ENCODE data around the gene CSRP1.

CSRP1 gene

DNA sequence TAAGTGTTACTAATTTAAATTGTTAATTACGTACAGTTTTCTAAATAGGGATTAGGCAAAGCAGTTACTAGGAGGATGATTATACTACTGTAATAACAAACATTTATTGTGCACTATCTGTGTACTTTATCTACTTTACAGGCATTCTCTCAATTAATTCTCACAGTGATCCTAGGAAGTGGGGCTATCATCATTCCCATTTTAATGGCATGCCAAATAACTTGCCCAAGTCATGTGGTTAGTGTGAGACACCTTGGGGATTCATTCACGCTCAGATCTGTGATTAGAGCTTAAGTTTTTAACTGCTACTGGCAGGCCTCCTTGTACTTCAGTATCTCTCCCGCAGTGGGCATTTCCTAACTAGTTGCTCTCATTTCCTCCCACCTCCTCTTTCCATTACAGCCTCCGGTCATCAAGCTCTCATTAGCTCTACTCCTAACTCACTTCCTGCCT, 49.4 kb downstream of the CSRP1 start:
- no peak for DNase-seq (ENCODE audit: low read depth in 4 of 4, low spot score in 1 of 4)

DNA sequence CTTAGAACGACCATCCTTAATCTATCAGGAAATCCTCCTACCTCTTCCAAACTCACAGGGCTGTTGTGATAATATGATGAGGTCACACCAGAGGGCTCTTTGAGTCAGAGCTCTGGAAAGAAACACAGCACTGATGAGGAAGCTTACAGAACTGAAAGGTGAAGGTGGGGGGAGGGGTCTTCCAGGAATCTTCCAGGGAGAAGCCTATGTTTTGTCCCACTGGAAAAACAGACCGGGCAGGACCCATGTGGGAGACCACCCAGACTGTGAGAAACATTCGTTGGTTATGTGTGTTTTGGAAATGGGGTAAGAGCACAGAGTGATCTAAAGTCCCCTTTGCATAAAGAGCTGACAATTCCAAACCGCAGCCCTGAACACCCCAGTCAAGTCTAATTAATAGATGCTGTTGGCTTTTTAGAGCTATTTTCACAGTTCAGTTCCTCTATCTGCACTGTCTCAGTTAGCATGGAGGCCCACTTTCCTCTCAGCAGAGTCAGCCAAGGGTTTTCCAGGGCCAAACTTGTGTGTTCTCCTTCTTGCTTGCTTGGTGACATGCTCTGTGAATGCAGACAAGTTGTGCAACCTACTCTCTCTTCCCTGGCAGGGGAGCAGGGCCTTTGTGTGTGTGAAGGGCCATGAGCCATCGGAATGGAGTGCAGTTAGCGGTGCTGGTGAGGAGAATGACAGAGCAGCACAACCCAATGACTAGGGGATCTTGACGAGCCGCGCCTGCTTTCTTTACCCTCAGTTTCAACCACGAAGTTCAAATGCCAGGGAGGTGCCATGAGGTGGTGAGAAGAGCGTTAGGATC, 50.2 kb downstream of the CSRP1 start:
- DNase-seq (ENCODE audit: low read depth in 4 of 4, low spot score in 1 of 4): no peak

DNA sequence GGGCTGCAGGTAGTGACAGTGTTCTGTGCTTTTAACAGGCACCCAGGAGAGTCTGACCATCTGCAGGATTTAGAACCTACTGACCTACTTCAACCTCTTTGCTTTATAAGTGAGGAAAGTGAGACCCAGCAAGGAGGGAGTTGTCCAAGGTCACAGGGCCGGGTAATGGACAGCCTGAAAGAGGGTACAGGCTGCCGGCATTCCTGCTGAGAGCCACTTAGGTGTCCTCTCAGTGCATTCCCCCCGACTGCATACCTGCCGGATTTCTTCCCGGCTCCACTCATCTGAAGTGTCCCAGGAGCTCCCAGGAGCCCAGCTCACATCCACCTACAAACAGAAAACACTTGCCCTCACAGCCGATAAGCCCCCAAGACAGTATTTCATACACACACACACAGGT, 51.8 kb downstream of the CSRP1 start:
- DNase-seq (ENCODE audit: low read depth in 4 of 4, low spot score in 1 of 4): no peak

DNA sequence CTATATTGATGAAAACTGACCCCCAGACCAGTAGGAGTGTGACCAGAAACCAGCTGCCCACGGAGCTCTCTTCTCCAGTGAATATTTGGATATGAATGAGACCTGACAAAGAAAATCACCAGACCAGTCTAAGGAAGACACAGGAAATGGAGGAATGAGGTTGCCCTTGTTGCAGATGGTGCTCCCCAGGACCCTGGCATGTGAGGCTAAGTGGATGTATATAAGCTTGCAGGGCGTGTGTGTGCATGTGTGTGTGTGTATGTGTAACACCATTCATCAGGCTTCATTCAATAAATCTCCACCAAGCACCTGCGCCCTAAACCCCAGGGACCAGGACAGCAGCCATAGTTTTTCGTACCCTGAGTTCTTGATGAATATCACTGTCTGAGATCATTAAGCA, 52.3 kb downstream of the CSRP1 start:
- DNase-seq (ENCODE audit: low read depth in 4 of 4, low spot score in 1 of 4): no peak

DNA sequence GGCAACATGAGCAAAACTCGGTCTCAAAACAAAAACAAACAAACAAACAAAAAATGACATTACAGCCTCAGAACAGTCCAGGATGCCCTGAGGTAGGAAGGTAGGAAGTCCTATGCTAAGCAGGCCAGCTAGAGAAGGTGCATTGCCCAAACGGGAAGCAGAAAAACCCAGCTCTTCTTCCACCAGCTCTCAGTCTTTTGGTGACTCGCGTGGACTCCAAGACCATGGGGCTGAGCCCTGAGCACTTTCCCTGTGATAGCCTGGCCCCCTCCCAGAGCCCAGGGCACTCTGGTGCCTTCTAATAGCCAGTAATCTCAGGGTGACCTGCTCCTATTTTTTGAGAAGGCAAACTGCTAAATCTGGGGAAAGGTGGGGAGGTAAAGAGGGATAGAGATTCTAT, 54.1 kb downstream of the CSRP1 start:
- no peak for DNase-seq (ENCODE audit: low read depth in 4 of 4, low spot score in 1 of 4)

DNA sequence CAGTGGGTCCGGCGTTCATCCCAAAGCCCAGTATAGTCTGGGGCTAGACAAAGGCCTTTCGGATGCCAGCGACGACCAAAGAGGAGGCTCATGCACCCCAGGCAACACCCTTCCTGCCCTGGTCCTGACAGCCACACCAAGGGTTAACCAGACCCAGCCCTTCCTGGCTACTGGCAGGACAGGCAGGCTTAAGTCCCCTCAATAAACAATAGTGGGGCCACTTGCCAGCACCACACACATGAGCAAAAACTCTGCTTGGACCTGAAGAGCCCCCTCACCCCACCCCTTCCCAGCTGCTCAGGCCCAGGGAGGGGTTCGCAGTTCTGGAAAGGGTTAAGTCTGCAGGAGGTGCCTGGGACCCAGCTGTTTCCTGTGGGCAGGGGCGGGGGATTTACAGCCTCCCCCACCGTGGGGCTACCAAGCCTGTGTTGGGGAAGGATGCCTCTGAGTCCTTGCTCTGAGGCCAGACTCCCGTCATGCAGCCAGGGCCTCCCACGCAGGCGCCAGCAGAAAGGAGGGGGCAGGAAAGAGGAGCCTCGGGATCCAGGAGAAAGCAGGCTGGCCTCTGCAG, 56.1 kb downstream of the CSRP1 start:
- no peak for DNase-seq (ENCODE audit: low read depth in 4 of 4, low spot score in 1 of 4)

DNA sequence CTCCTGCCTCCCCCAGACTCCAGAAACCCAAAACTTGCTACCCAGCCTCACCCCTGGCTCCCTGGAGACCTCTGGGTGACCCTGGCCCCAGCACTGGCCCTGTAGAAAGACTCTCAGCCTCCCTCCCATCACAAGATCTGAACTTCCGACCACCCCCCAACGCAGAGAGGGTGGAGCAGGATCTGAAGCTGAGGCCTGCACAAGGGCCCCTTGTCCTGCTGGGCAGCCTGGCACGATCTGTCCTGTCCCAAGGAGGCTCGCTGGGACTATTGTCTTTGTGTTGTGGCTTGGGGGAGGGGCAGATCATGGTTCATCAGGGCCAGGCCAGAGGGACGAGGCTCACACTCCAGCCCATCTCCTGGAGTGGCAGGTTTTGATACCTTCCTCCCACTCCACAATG, 57.9 kb downstream of the CSRP1 start:
- no peak for DNase-seq (ENCODE audit: low read depth in 4 of 4, low spot score in 1 of 4)

DNA sequence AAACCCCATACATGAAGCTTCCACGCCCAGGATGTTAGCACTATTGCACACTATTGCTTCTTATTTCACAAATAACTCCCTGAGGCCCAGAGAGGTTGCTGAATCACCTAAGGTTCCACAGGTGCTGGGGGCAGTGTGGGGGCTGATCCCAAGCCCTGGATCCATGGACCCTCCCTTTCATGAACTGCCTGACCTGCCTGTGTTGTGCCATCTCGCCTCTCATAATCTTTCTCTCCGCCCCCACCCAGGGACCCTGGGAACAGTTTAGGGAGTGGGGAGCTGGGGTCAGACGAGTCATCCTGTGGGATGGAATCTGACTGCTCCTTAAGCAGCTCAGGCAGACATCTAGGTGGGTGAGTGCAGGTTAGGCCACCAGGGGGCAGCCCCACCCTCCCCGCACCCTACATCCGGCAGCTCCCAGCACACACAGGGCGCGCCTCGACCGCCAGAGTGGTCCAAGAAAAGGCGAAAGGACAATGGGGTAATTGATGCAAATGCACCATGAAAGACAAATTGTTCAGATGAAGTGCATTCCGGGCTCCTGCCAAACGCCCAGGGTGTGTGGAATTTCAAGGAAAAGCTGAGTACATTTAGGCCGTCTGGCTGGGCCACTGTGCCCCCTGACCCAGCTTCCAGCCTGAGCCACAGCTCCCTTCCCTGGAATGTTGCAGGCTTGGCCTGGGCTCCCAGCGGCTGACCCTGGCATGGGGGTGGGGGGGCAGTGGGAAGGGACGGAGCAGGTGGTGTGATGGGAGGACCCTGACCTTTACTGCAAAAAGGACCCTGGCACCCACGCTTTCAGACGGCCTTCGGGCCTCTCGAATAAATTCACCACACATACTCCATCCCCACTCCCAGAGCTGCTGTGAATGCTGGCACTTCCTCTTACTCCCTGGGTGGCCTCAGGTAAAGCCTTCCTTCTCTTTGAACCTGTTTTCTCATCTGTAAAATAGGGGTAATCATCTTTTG, 58.7 kb downstream of the CSRP1 start:
- DNase-seq (ENCODE audit: low read depth in 4 of 4, low spot score in 1 of 4): peak in 3 of 4 experiments; percentile 39 to 51 (median 41)

DNA sequence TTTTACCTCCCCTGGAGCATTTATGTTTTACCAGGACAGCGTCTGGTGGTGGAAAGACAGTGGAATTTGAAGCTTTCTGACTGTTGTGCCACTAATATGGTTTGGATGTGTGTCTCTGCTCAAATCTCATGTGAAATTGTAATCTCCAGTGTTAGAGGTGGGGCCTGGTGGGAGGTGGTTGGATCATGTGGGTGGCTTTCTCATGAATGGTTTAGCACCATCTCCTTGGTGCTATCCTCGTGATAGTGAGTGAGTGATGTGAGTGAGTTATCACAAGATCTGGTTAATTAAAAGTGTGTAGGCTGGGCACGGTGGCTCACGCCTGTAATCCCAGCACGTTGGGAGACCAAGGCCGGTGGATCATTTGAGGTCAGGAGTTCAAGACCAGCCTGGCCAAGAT, 61.6 kb downstream of the CSRP1 start:
- no peak for DNase-seq (ENCODE audit: low read depth in 4 of 4, low spot score in 1 of 4)

DNA sequence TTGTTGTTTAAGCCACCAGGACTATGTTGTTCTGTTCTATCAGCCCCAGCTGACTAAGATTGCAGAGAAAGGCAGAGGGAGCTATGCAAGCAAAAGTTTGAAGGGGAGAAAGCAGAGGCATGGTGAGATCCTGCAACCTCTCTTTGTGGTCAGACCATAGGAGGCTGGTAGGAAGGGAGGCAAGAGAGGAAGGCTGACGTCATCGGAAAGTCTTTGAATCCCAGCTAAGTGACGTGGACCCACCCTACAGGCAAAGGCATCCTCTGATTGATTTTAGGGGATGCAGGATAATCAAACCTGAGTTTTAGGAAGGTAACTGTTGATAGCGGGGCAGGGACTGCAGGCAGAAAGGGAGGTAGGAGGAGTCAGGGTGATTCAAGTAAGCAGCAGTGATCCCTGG, 62.1 kb downstream of the CSRP1 start:
- no peak for DNase-seq (ENCODE audit: low read depth in 4 of 4, low spot score in 1 of 4)

DNA sequence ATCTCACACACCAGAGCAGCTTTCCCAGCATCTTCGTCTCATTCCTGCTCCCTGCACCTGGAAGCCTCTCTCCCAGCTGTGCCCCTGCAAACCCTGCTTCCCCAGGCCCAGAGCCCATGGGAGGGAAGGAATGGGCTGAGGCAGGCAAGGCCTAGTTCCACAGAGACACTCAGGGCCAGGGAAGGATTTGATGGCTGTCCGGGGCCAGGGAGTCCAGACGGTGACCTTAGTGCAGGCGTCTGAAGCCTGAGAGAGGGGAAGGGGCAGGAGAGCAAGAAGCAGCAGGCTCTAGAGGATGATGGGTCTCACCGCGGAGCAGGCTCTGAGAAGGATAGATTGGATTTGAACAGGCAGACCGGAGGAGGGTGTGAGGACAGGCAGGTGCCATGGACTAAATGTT, 63.2 kb downstream of the CSRP1 start:
- no peak for DNase-seq (ENCODE audit: low read depth in 4 of 4, low spot score in 1 of 4)

DNA sequence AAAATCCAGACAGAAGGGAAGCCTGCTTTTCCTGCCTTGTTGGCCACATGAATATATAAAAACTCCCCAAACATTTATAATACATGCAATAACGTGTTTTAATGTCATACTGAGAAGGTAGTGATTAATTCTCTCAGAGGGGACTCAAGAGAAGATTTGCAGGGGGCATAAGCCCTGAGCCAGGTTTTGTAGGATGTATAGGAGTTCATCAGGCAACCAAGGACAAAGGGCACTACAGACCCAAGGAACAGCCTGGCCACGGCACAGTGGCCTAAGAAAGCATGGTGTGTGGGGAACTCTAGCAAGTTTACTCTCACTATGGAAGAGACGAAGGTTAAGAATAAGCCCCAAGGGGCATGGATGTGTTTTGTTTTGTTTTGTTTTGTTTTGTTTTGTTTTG, 70.0 kb downstream of the CSRP1 start:
- DNase-seq (ENCODE audit: low read depth in 4 of 4, low spot score in 1 of 4): no peak

DNA sequence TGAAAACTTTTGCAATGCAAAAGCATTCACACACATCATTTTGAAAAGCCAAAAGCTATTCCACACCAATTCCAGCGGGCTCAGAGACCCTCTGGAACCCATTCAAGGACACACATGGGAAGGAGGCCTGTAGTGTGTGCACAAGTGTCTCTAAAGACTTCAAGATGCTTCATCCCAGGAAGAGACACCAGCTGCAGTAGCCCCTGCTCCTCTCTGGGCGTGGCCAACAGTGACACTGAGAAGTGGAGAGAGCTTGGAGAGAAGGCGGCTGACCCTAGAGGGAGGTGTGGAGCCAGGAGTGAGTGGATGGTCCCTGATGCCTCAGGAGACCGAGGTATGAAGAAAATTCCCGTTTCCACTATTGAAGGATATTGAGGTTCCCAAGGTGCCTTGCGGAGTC, 70.5 kb downstream of the CSRP1 start:
- DNase-seq (ENCODE audit: low read depth in 4 of 4, low spot score in 1 of 4): no peak

DNA sequence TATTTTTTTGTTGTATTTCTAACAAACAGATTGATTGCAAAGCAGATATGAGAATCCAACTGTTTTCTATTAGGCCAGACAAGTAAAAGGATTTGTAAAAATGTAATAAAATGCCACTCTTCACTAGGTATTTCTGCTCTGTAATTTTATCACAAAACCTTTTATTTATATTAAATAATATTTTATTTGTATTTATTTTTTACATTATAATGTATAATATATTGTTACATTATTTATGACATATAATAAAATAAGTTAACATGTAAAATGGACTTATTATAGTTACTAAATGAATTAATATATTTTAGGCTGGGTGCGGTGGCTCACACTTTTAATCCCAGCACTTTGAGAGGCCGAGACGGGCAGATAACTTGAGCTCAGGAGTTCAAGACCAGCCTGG, 72.7 kb downstream of the CSRP1 start:
- no peak for DNase-seq (ENCODE audit: low read depth in 4 of 4, low spot score in 1 of 4)

DNA sequence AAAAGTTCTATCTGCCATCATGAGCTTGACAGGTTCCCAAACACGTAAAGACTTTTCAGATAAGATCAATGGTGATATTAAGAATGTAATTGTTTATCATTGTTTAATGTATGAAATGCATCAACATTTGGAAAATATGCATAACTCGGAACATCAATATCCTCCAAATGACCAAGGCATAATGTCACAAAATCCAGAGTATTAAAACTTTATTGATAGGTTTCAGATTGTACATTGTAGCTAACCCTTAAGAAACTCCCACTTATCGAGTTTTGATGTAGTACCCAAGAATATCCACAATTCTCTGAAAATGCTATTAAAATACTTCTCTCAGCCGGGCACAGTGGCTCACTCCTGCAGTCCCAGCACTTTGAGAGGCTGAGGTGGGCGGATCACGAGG, 73.3 kb downstream of the CSRP1 start:
- no peak for DNase-seq (ENCODE audit: low read depth in 4 of 4, low spot score in 1 of 4)
